ENCODE data around the gene PRDM8.

Gene PRDM8

GRCh38 chr4:80225595-80225994 lies 28.3 kb downstream of the PRDM8 start:
- no peak overlapping the region for H3K4me2 ChIP-seq (ENCODE audit: low read length)
- no peak overlapping the region for H3K9ac ChIP-seq (ENCODE audit: low read length)
- no peaks in the 10 kb centered on the region for H3K36me3 ChIP-seq (replicated peaks; ENCODE audit: low read depth, low read length)
- no peak for TF ChIP-seq CTCF (IDR thresholded peaks at IDR 0.05; ENCODE audit: low read depth, low read length)
- TF ChIP-seq EZH2phosphoT487 (IDR thresholded peaks at IDR 0.05; ENCODE audit: low read depth), result no peak
- 0 out of 2 replicates have a peak, but pooled peaks cover 3% of the 10 kb centered on the region for H3K27me3 ChIP-seq (ENCODE audit: low read depth, low read length)
- H2AFZ ChIP-seq (ENCODE audit: low read depth, low read length), result no peak overlapping the region
- H3K4me1 ChIP-seq (ENCODE audit: low read length), result peaks cover 14% of the 10 kb centered on the region
- H3K9me3 ChIP-seq (ENCODE audit: insufficient read depth, low read length), result no peaks in the 10 kb centered on the region
- H3K4me3 ChIP-seq (ENCODE audit: low read length), result no peak overlapping the region
- no peak overlapping the region for H3K27ac ChIP-seq (ENCODE audit: low read length)
- no peaks in the 10 kb centered on the region for H3K79me2 ChIP-seq (ENCODE audit: low read length)
- no peaks in the 10 kb centered on the region for H4K20me1 ChIP-seq (ENCODE audit: insufficient read depth, low read length)

- no peak overlapping the region for H2AFZ ChIP-seq (ENCODE audit: low read depth, low read length)
Measured at GRCh38 chr4:80226094-80226493, 28.8 kb downstream of the PRDM8 start.

GRCh38 chr4:80228460-80228859 lies 31.2 kb downstream of the PRDM8 start:
- H3K79me2 ChIP-seq (ENCODE audit: low read length), result no peaks in the 10 kb centered on the region
- no peaks in the 10 kb centered on the region for H4K20me1 ChIP-seq (ENCODE audit: insufficient read depth, low read length)
- H3K4me3 ChIP-seq (ENCODE audit: low read length), result no peak overlapping the region
- no peak overlapping the region for H3K27ac ChIP-seq (ENCODE audit: low read length)
- no peaks in the 10 kb centered on the region for H3K9me3 ChIP-seq (ENCODE audit: insufficient read depth, low read length)
- no peak overlapping the region for H3K9ac ChIP-seq (ENCODE audit: low read length)
- H3K4me1 ChIP-seq (ENCODE audit: low read length), result peaks cover 14% of the 10 kb centered on the region
- H3K36me3 ChIP-seq (replicated peaks; ENCODE audit: low read depth, low read length), result no peaks in the 10 kb centered on the region
- no peaks in the 10 kb centered on the region for H3K27me3 ChIP-seq (ENCODE audit: low read depth, low read length)
- no peak overlapping the region for H2AFZ ChIP-seq (ENCODE audit: low read depth, low read length)
- TF ChIP-seq CTCF (IDR thresholded peaks at IDR 0.05; ENCODE audit: low read depth, low read length) (no peak), EZH2phosphoT487 (IDR thresholded peaks at IDR 0.05; ENCODE audit: low read depth) (no peak)
- no peak overlapping the region for H3K4me2 ChIP-seq (ENCODE audit: low read length)

More at GRCh38 chr4:80226094-80226493, 28.8 kb downstream of the PRDM8 start:
- Histone ChIP-seq H3K36me3 (replicated peaks; ENCODE audit: low read depth, low read length) (no peaks in the 10 kb centered on the region), H3K4me2 (ENCODE audit: low read length) (no peak overlapping the region), H3K27ac (ENCODE audit: low read length) (no peak overlapping the region), H3K79me2 (ENCODE audit: low read length) (no peaks in the 10 kb centered on the region), H3K27me3 (ENCODE audit: low read depth, low read length) (no peaks in the 10 kb centered on the region), H3K9ac (ENCODE audit: low read length) (no peak overlapping the region), H4K20me1 (ENCODE audit: insufficient read depth, low read length) (no peaks in the 10 kb centered on the region), H3K4me1 (ENCODE audit: low read length) (peaks cover 14% of the 10 kb centered on the region), H3K9me3 (ENCODE audit: insufficient read depth, low read length) (no peaks in the 10 kb centered on the region), H3K4me3 (ENCODE audit: low read length) (no peak overlapping the region)
- no peak for TF ChIP-seq CTCF (IDR thresholded peaks at IDR 0.05; ENCODE audit: low read depth, low read length)
- TF ChIP-seq EZH2phosphoT487 (IDR thresholded peaks at IDR 0.05; ENCODE audit: low read depth), result no peak

GRCh38 chr4:80229128-80229527 lies 31.8 kb downstream of the PRDM8 start:
- H3K4me2 ChIP-seq (ENCODE audit: low read length), result peak overlapping the region; percentile 39
- no peaks in the 10 kb centered on the region for H3K79me2 ChIP-seq (ENCODE audit: low read length)
- no peak overlapping the region for H3K4me3 ChIP-seq (ENCODE audit: low read length)
- H3K9ac ChIP-seq (ENCODE audit: low read length), result no peak overlapping the region
- TF ChIP-seq CTCF (IDR thresholded peaks at IDR 0.05; ENCODE audit: low read depth, low read length), result no peak
- no peak for TF ChIP-seq EZH2phosphoT487 (IDR thresholded peaks at IDR 0.05; ENCODE audit: low read depth)
- no peaks in the 10 kb centered on the region for H3K9me3 ChIP-seq (ENCODE audit: insufficient read depth, low read length)
- H3K4me1 ChIP-seq (ENCODE audit: low read length), result peaks cover 14% of the 10 kb centered on the region
- no peaks in the 10 kb centered on the region for H3K36me3 ChIP-seq (replicated peaks; ENCODE audit: low read depth, low read length)
- no peak overlapping the region for H2AFZ ChIP-seq (ENCODE audit: low read depth, low read length)
- H4K20me1 ChIP-seq (ENCODE audit: insufficient read depth, low read length), result no peaks in the 10 kb centered on the region
- H3K27ac ChIP-seq (ENCODE audit: low read length), result no peak overlapping the region
- H3K27me3 ChIP-seq (ENCODE audit: low read depth, low read length), result no peaks in the 10 kb centered on the region
